Stimulated activated CD8-positive, alpha-beta memory T cell treated with anti-CD3 and anti-CD28 coated beads, Interleukin-2, amount 100 ng/mL, for 1 hour (primary cell): ENCODE results near the gene ALLC.

Experiments
- DNase-seq, 2 donors: peaks; one replicate each; pipeline ENCODE4 v3.0.0-alpha.2; 2020; ENCODE audit warnings: low read depth in 2 of 2

The ALLC gene

GRCh38 chr2:3718679-3719078, 60.7 kb downstream of the ALLC start:
- DNase-seq = no peak

- DNase-seq = no peak
These were observed 67.0 kb downstream of the ALLC start for GRCh38 chr2:3725002-3725401.

GRCh38 chr2:3725458-3726250, 67.7 kb downstream of the ALLC start:
- no peak for DNase-seq

GRCh38 chr2:3726511-3726910, 68.5 kb downstream of the ALLC start:
- DNase-seq = no peak

GRCh38 chr2:3727397-3728045, 69.5 kb downstream of the ALLC start:
- DNase-seq = no peak

- no peak for DNase-seq
These were observed 70.4 kb downstream of the ALLC start for GRCh38 chr2:3728104-3729054.

- no peak for DNase-seq
These were observed 71.1 kb downstream of the ALLC start for GRCh38 chr2:3729055-3729448.

GRCh38 chr2:3729786-3730185, 71.8 kb downstream of the ALLC start:
- DNase-seq = no peak

GRCh38 chr2:3730646-3731045, 72.6 kb downstream of the ALLC start:
- no peak for DNase-seq

- DNase-seq = no peak
These were observed 73.8 kb downstream of the ALLC start for GRCh38 chr2:3731829-3732228.

- DNase-seq = no peak
These were observed 78.1 kb downstream of the ALLC start for GRCh38 chr2:3736112-3736511.

GRCh38 chr2:3737128-3737527, 79.1 kb downstream of the ALLC start:
- DNase-seq = no peak

GRCh38 chr2:3738454-3738853, 80.5 kb downstream of the ALLC start:
- DNase-seq = no peak

GRCh38 chr2:3739313-3739712, 81.3 kb downstream of the ALLC start:
- DNase-seq = no peak

GRCh38 chr2:3741396-3741795, 83.4 kb downstream of the ALLC start:
- DNase-seq = no peak

GRCh38 chr2:3741867-3742602, 84.0 kb downstream of the ALLC start:
- DNase-seq = no peak

- DNase-seq = no peak
These were observed 84.9 kb downstream of the ALLC start for GRCh38 chr2:3742743-3743508.

GRCh38 chr2:3743951-3744555, 86.1 kb downstream of the ALLC start:
- DNase-seq = no peak

GRCh38 chr2:3745920-3746319, 87.9 kb downstream of the ALLC start:
- no peak for DNase-seq

GRCh38 chr2:3747032-3747654, 89.1 kb downstream of the ALLC start:
- no peak for DNase-seq
